Neural cell (in vitro differentiated cells): ENCODE measurements around the gene ANTXR2. TPM values are rescaled to one million over a fixed set of nuclear protein-coding genes. Genes with fewer than 3 reads are reported as not detected.

Experiments
- H2AFZ ChIP-seq: fragments of 200-600, 300-800 bp; sonication (generic), shearing (Covaris generic); 2 replicates; pipeline ENCODE4 v1.6.0; 2014; ENCODE audit warnings: low read depth, mild to moderate bottlenecking, antibody characterized with exemption, low read length, moderate library complexity
- H3F3A ChIP-seq: fragments of 200-600 bp; shearing (Covaris generic); 2 replicates; pipeline ENCODE4 v1.6.1; 2016; ENCODE audit warnings: mild to moderate bottlenecking, moderate library complexity, mixed read lengths, antibody characterized with exemption, low read length; ENCODE audit not compliant: insufficient read depth, poor library complexity, severe bottlenecking
- H3K27ac ChIP-seq: fragments of 200-600, 300-800 bp; sonication (generic), shearing (Covaris generic); 2 replicates; pipeline ENCODE4 v1.5.1; 2014; ENCODE audit warnings: mild to moderate bottlenecking, low read length, moderate library complexity
- H3K27me3 ChIP-seq: fragments of 300-800, 200-600 bp; sonication (generic), shearing (Covaris generic); 2 replicates; pipeline ENCODE4 v1.6.0; 2014; ENCODE audit warnings: mild to moderate bottlenecking, low read depth, low read length, moderate library complexity; ENCODE audit not compliant: insufficient read depth
- H3K36me3 ChIP-seq: fragments of 300-800, 200-600 bp; sonication (generic), shearing (Covaris generic); 2 replicates; pipeline ENCODE4 v1.5.1; 2014; ENCODE audit warnings: mild to moderate bottlenecking, antibody characterized with exemption, low read length, moderate library complexity; ENCODE audit not compliant: insufficient read depth
- H3K4me2 ChIP-seq: fragments of 300-800, 200-600 bp; sonication (generic), shearing (Covaris generic); 2 replicates; pipeline ENCODE4 v1.6.0; 2014; ENCODE audit warnings: mild to moderate bottlenecking, low read length
- H3K4me3 ChIP-seq: fragments of 300-800, 200-600 bp; sonication (generic), shearing (Covaris generic); 2 replicates; pipeline ENCODE4 v1.5.1; 2014; ENCODE audit warnings: mild to moderate bottlenecking, low read length, moderate library complexity
- H3K79me2 ChIP-seq: fragments of 200-600 bp; shearing (Covaris generic); replicated peaks from 2 replicates; pipeline ENCODE4 v1.6.0; 2014; ENCODE audit warnings: mild to moderate bottlenecking, low read length, moderate library complexity; ENCODE audit not compliant: insufficient read depth
- H3K9ac ChIP-seq: fragments of 300-800, 200-600 bp; sonication (generic), shearing (Covaris generic); 2 replicates; pipeline ENCODE4 v1.6.1; 2016; ENCODE audit warnings: mild to moderate bottlenecking, low read length, mixed read lengths
- H3K9me2 ChIP-seq: fragments of 200-600 bp; shearing (Covaris generic); 2 replicates; pipeline ENCODE4 v1.6.1; 2016; ENCODE audit warnings: mild to moderate bottlenecking, low read length, mixed read lengths; ENCODE audit not compliant: insufficient read depth
- H3K9me3 ChIP-seq: fragments of 200-600, 300-800 bp; sonication (generic), shearing (Covaris generic); 2 replicates; pipeline ENCODE4 v1.6.1; 2016; ENCODE audit warnings: mild to moderate bottlenecking, mixed run types, low read length, moderate library complexity, mixed read lengths
- H4K20me1 ChIP-seq: fragments of 200-600 bp; shearing (Covaris generic); 2 replicates; pipeline ENCODE4 v1.6.1; 2016; ENCODE audit warnings: mild to moderate bottlenecking, mixed run types; ENCODE audit not compliant: insufficient read depth
- EP300 ChIP-seq: fragments of 450-650 bp; conservative IDR thresholded peaks from 2 replicates; pipeline ENCODE4 v1.6.1; 2014; ENCODE audit warnings: antibody characterized with exemption, mild to moderate bottlenecking, moderate library complexity; ENCODE audit not compliant: poor library complexity, severe bottlenecking
- EZH2 ChIP-seq: fragments of 200-600, 300-800 bp; shearing (Covaris generic), sonication (generic); IDR thresholded peaks from 2 replicates; pipeline ENCODE4 v1.6.1; 2014; ENCODE audit warnings: antibody characterized with exemption, low read length, borderline replicate concordance, mild to moderate bottlenecking; ENCODE audit not compliant: insufficient read depth, poor library complexity, severe bottlenecking
- MXI1 ChIP-seq: fragments of 450-650 bp; conservative IDR thresholded peaks from 2 replicates; pipeline ENCODE4 v1.6.1; 2014; ENCODE audit warnings: antibody characterized with exemption, mild to moderate bottlenecking; ENCODE audit not compliant: poor library complexity, severe bottlenecking
- POLR2AphosphoS5 ChIP-seq: IDR thresholded peaks from 2 replicates; pipeline ENCODE4 v1.6.1; 2012
- RAD21 ChIP-seq: fragments of 450-650 bp; conservative IDR thresholded peaks from 2 replicates; pipeline ENCODE4 v1.6.1; 2014; ENCODE audit warnings: antibody characterized with exemption, mild to moderate bottlenecking, moderate library complexity
- SMC3 ChIP-seq: fragments of 450-650 bp; conservative IDR thresholded peaks from 2 replicates; pipeline ENCODE4 v1.6.1; 2014; ENCODE audit warnings: antibody characterized with exemption, mild to moderate bottlenecking, moderate library complexity; ENCODE audit not compliant: poor library complexity
- TAF1 ChIP-seq: IDR thresholded peaks from 2 replicates; pipeline ENCODE4 v1.6.1; 2012; ENCODE audit warnings: low read depth
- polyA plus RNA-seq: library from polyadenylated mRNA; depleted of rRNA; stranded (reverse); fragments of >200 nt; gene quantifications from 2 replicates; pipeline ENCODE4 v1.2.3, GENCODE V29; 2014
- TF ChIP-seq, protein P1 (sequence below): IDR thresholded peaks from 2 replicates; pipeline ENCODE4 v1.6.1; 2012; ENCODE audit warnings: borderline replicate concordance
- TF ChIP-seq, protein P2 (sequence below): fragments of 450-650 bp; IDR thresholded peaks from 2 replicates; pipeline ENCODE4 v1.5.1; 2014; ENCODE audit warnings: antibody characterized with exemption, mild to moderate bottlenecking, moderate library complexity; ENCODE audit not compliant: poor library complexity, severe bottlenecking

Gene ANTXR2
- polyA plus RNA-seq, 1 donor from 2014 or later: 31.7 TPM

DNA sequence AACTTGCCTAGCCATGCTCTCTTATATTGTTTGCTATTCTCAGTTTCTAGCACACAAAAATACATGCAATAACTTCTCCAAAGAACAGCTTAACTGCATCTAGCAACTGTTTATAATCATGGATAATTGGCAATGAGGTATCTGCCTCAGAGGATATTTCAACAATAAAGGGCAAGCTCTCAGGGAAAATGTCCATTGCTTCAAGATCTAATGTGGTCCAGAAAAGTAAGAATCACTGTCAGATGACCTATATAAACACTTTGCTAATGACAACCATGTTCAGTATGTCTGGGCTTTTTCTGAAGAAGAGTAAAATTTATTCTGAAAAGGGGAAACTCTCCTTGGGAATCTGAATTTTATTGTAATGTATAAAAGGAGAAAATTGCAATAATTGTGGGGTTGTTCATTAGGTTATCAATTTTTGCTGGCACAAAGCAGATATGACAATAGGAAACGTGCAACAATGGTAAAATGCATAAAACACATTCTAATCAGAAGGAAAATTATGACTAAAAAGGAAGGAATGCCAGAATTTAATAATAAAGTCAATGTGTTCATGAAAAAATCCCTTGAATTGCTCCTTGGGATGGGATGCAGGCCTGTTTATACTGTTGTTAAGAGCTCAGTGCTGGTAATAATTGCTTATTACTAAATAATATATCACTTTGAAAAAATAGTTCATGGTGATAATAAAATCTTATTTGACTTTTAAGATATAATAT is 90.3 kb downstream of the ANTXR2 start:
- Histone ChIP-seq H3K4me3 (no peak overlapping the region), H4K20me1 (no peaks in the 10 kb centered on the region), H2AFZ (no peak overlapping the region), H3K9me2 (no peaks in the 10 kb centered on the region), H3K27me3 (no peaks in the 10 kb centered on the region), H3K36me3 (no peaks in the 10 kb centered on the region), H3K79me2 (no peaks in the 10 kb centered on the region), H3K9me3 (no peaks in the 10 kb centered on the region), H3K27ac (no peak overlapping the region), H3F3A (no peaks in the 10 kb centered on the region), H3K9ac (no peak overlapping the region), H3K4me2 (no peak overlapping the region)
- no peak for TF ChIP-seq POLR2AphosphoS5
- TF ChIP-seq RAD21: no peak
- TF ChIP-seq, protein P1, sequence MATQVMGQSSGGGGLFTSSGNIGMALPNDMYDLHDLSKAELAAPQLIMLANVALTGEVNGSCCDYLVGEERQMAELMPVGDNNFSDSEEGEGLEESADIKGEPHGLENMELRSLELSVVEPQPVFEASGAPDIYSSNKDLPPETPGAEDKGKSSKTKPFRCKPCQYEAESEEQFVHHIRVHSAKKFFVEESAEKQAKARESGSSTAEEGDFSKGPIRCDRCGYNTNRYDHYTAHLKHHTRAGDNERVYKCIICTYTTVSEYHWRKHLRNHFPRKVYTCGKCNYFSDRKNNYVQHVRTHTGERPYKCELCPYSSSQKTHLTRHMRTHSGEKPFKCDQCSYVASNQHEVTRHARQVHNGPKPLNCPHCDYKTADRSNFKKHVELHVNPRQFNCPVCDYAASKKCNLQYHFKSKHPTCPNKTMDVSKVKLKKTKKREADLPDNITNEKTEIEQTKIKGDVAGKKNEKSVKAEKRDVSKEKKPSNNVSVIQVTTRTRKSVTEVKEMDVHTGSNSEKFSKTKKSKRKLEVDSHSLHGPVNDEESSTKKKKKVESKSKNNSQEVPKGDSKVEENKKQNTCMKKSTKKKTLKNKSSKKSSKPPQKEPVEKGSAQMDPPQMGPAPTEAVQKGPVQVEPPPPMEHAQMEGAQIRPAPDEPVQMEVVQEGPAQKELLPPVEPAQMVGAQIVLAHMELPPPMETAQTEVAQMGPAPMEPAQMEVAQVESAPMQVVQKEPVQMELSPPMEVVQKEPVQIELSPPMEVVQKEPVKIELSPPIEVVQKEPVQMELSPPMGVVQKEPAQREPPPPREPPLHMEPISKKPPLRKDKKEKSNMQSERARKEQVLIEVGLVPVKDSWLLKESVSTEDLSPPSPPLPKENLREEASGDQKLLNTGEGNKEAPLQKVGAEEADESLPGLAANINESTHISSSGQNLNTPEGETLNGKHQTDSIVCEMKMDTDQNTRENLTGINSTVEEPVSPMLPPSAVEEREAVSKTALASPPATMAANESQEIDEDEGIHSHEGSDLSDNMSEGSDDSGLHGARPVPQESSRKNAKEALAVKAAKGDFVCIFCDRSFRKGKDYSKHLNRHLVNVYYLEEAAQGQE: no peak
- TF ChIP-seq MXI1: no peak
- TF ChIP-seq, protein P2, sequence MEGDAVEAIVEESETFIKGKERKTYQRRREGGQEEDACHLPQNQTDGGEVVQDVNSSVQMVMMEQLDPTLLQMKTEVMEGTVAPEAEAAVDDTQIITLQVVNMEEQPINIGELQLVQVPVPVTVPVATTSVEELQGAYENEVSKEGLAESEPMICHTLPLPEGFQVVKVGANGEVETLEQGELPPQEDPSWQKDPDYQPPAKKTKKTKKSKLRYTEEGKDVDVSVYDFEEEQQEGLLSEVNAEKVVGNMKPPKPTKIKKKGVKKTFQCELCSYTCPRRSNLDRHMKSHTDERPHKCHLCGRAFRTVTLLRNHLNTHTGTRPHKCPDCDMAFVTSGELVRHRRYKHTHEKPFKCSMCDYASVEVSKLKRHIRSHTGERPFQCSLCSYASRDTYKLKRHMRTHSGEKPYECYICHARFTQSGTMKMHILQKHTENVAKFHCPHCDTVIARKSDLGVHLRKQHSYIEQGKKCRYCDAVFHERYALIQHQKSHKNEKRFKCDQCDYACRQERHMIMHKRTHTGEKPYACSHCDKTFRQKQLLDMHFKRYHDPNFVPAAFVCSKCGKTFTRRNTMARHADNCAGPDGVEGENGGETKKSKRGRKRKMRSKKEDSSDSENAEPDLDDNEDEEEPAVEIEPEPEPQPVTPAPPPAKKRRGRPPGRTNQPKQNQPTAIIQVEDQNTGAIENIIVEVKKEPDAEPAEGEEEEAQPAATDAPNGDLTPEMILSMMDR: no peak
- TF ChIP-seq SMC3: no peak

DNA sequence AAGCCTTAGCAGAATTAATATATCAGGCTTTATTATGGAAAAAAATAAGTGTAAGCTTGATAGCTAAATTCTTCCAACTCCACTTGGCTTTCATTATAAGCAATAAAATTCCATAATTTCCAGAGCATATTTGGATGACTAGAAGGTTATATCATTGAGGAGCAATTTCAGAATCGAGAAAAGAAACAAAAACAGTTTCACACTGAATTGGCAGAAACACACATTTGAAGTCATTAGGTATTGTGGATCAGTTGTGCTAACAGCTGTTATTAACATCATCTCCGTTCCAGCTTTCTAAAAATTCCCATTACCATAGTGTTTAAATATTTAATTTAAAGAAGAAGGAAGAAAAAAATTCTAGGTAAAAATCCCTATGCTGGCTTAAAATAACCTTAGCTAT is 92.6 kb downstream of the ANTXR2 start:
- no peak overlapping the region for H3K9ac ChIP-seq
- H3F3A ChIP-seq: no peaks in the 10 kb centered on the region
- no peaks in the 10 kb centered on the region for H3K79me2 ChIP-seq
- H3K9me2 ChIP-seq: no peaks in the 10 kb centered on the region
- H3K4me2 ChIP-seq: no peak overlapping the region
- TF ChIP-seq EP300: no peak
- TF ChIP-seq RAD21: no peak
- no peak for TF ChIP-seq MXI1
- TF ChIP-seq, protein P2: no peak
- no peak for TF ChIP-seq TAF1
- TF ChIP-seq EZH2: no peak
- no peak for TF ChIP-seq SMC3
- no peak for TF ChIP-seq POLR2AphosphoS5
- TF ChIP-seq, protein P1: no peak
- no peak overlapping the region for H3K4me3 ChIP-seq
- H3K27ac ChIP-seq: no peak overlapping the region
- peaks cover 11% of the 10 kb centered on the region for H3K36me3 ChIP-seq
- H3K9me3 ChIP-seq: no peaks in the 10 kb centered on the region
- no peak overlapping the region for H2AFZ ChIP-seq
- H4K20me1 ChIP-seq: no peaks in the 10 kb centered on the region
- H3K27me3 ChIP-seq: no peaks in the 10 kb centered on the region
